ENCODE measurements around the gene KLHL2. TPM values are rescaled to one million over a fixed set of nuclear protein-coding genes. Genes with fewer than 3 reads are reported as not detected.

The KLHL2 gene
- total RNA-seq, 6 donors from 2014 or later: 25.1 to 57.6 (median 41.5) TPM

- Histone ChIP-seq H3K4me3 (no peak overlapping the region), H3K4me1 (peaks cover 9 to 22% (median 11%) of the 10 kb centered on the region in 4 donors), H3K9me3 (no peaks in the 10 kb centered on the region), H3K27ac (peak overlapping the region in 2 of 4 donors; percentile 25 to 48), H3K36me3 (no peaks in the 10 kb centered on the region), H3K27me3 (no peaks in the 10 kb centered on the region)
- 79 to 80% methylated on average over 8 of the region's 8 CpGs for WGBS, 2 donors
- no peak for DNase-seq
- no peak for TF ChIP-seq CTCF (IDR thresholded peaks at IDR 0.05)
- TF ChIP-seq POLR2A (IDR thresholded peaks at IDR 0.05): no peak
- no peak for TF ChIP-seq EP300 (IDR thresholded peaks at IDR 0.05)
- no peak for TF ChIP-seq POLR2AphosphoS5 (IDR thresholded peaks at IDR 0.05)
- ATAC-seq (ENCODE audit: low FRiP score in 2 of 2): no peak
Observed at GRCh38 chr4:165203541-165204461, 3.6 kb upstream of the KLHL2 start.

- H3K36me3 ChIP-seq: no peaks in the 10 kb centered on the region
- no peaks in the 10 kb centered on the region for H3K9me3 ChIP-seq
- H3K4me3 ChIP-seq: no peak overlapping the region
- no peaks in the 10 kb centered on the region for H3K27me3 ChIP-seq
- TF ChIP-seq POLR2AphosphoS5 (IDR thresholded peaks at IDR 0.05) (no peak), EP300 (IDR thresholded peaks at IDR 0.05) (no peak), POLR2A (IDR thresholded peaks at IDR 0.05) (no peak), CTCF (IDR thresholded peaks at IDR 0.05) (no peak)
- DNase-seq: peak in 1 of 2 donors; percentile 31
- H3K27ac ChIP-seq: peak overlapping the region in 2 of 4 donors; percentile 25 to 48
- ATAC-seq (ENCODE audit: low FRiP score in 2 of 2): no peak
- 64 to 70% methylated on average over 3 of the region's 3 CpGs for WGBS, 2 donors
- H3K4me1 ChIP-seq: peaks cover 10 to 28% (median 15%) of the 10 kb centered on the region in 4 donors
Observed at GRCh38 chr4:165204462-165204830, 2.9 kb upstream of the KLHL2 start.

GRCh38 chr4:165207016-165207430 lies 338 bp upstream of the KLHL2 start:
- H3K27me3 ChIP-seq: no peaks in the 10 kb centered on the region
- no peaks in the 10 kb centered on the region for H3K36me3 ChIP-seq
- H3K27ac ChIP-seq: peak overlapping the region; percentile 68 to 96 (median 92)
- WGBS, 2 donors: 0 to 2% methylated on average over 5 to 12 of the region's 28 CpGs
- H3K4me1 ChIP-seq: peaks cover 10 to 38% (median 18%) of the 10 kb centered on the region in 4 donors
- H3K9me3 ChIP-seq: no peaks in the 10 kb centered on the region
- peak in 1 of 2 donors; percentile 48 for DNase-seq
- peak in 1 of 2 donors; percentile 38 for ATAC-seq (ENCODE audit: low FRiP score in 2 of 2)
- H3K4me3 ChIP-seq: peak overlapping the region; percentile 16 to 95 (median 88)
- TF ChIP-seq EP300 (IDR thresholded peaks at IDR 0.05) (no peak), POLR2AphosphoS5 (IDR thresholded peaks at IDR 0.05) (no peak), POLR2A (IDR thresholded peaks at IDR 0.05) (peak in 1 of 4 donors; percentile 44)

GRCh38 chr4:165208221-165208652 lies 876 bp downstream of the KLHL2 start:
- WGBS, 2 donors: 6 to 8% methylated on average over 13 of the region's 13 CpGs
- Histone ChIP-seq H3K9me3 (no peaks in the 10 kb centered on the region), H3K27me3 (no peaks in the 10 kb centered on the region), H3K27ac (peak overlapping the region; percentile 79 to 96 (median 92)), H3K4me3 (peak overlapping the region; percentile 72 to 95 (median 88)), H3K36me3 (no peaks in the 10 kb centered on the region), H3K4me1 (peaks cover 10 to 38% (median 18%) of the 10 kb centered on the region in 4 donors)
- TF ChIP-seq CTCF (IDR thresholded peaks at IDR 0.05): no peak
- no peak for TF ChIP-seq POLR2A (IDR thresholded peaks at IDR 0.05)
- no peak for TF ChIP-seq EP300 (IDR thresholded peaks at IDR 0.05)
- no peak for TF ChIP-seq POLR2AphosphoS5 (IDR thresholded peaks at IDR 0.05)
- ATAC-seq (ENCODE audit: low FRiP score in 2 of 2) (peak in 1 of 2 donors; percentile 4), DNase-seq (no peak)

GRCh38 chr4:165208741-165209388 lies 1.5 kb downstream of the KLHL2 start:
- Histone ChIP-seq H3K36me3 (no peaks in the 10 kb centered on the region), H3K4me3 (peak overlapping the region in 3 of 4 donors; percentile 85 to 95 (median 90)), H3K27me3 (no peaks in the 10 kb centered on the region), H3K27ac (peak overlapping the region in 3 of 4 donors; percentile 79 to 96 (median 92)), H3K9me3 (no peaks in the 10 kb centered on the region), H3K4me1 (peaks cover 10 to 36% (median 20%) of the 10 kb centered on the region in 4 donors)
- TF ChIP-seq CTCF (IDR thresholded peaks at IDR 0.05) (no peak), EP300 (IDR thresholded peaks at IDR 0.05) (no peak), POLR2AphosphoS5 (IDR thresholded peaks at IDR 0.05) (no peak), POLR2A (IDR thresholded peaks at IDR 0.05) (no peak)
- no peak for ATAC-seq (ENCODE audit: low FRiP score in 2 of 2)
- DNase-seq: no peak
- 39 to 53% methylated on average over 10 of the region's 10 CpGs for WGBS, 2 donors
